Right lung (tissue), 10 donors: ENCODE results near the gene OR2L3. TPM values are rescaled to one million over a fixed set of nuclear protein-coding genes. Genes with fewer than 3 reads are reported as not detected.
"Not testable (repeated sequence)": the region's sequence is repeated elsewhere in the genome, so short reads cannot be mapped to it uniquely, and the experiment has no call there.

Experiments used
- DNase-seq, 2 donors: peaks; one replicate each; pipeline ENCODE4 v3.0.0-alpha.2; 2013
- long read RNA-seq, 8 donors: transcript quantifications; one replicate each; lab custom pipeline, GENCODE V29; 2026
- polyA plus RNA-seq, 5 donors: library from polyadenylated mRNA; unstranded; fragments of 120-200 nt; gene quantifications; one replicate each; pipeline versions ENCODE4 v1.2.1 to v1.2.3, GENCODE V29; 2013; ENCODE audit warnings: inconsistent platforms in 1 of 5, low replicate concordance in 1 of 5; ENCODE audit not compliant: insufficient read length in 5 of 5, insufficient read depth in 1 of 5

Gene OR2L3, protein sequence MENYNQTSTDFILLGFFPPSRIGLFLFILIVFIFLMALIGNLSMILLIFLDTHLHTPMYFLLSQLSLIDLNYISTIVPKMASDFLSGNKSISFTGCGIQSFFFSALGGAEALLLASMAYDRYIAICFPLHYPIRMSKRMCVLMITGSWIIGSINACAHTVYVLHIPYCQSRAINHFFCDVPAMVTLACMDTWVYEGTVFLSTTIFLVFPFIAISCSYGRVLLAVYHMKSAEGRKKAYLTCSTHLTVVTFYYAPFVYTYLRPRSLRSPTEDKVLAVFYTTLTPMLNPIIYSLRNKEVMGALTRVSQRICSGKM
- polyA plus RNA-seq: not detected
- long read RNA-seq, donor 1: 0 reads
- long read RNA-seq, donor 2: 0 reads
- long read RNA-seq, donor 3: 0 reads
- long read RNA-seq, donor 4: 0 reads
- long read RNA-seq, donor 5: 0 reads
- long read RNA-seq, donor 6: 0 reads
- long read RNA-seq, donor 7: 0 reads
- long read RNA-seq, donor 8: 0 reads

DNA sequence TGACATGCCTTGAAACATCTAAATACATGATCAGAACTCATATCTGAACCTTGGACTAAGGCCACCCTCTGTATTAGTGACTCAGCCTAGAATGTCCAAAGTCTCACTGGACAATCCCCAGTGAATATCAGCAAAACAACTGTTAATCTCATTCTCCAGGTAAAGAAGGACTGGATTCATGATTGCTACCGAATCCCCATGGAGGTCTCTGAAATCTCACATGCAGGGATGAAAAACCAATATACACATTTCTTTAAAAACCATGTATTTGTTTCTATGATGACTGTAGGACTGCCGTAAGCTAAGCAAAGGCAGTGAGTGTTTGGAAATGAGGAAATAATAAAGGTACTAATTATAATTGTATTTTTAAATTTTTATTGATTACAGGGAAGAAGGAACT is at the start of gene OR2L3:
Gene OR2L3 (plus strand): TSS at position 301 of the 400 bp plus-strand sequence. CDS start 13,846 bp downstream, outside the sequence.
- no peak for DNase-seq

DNA sequence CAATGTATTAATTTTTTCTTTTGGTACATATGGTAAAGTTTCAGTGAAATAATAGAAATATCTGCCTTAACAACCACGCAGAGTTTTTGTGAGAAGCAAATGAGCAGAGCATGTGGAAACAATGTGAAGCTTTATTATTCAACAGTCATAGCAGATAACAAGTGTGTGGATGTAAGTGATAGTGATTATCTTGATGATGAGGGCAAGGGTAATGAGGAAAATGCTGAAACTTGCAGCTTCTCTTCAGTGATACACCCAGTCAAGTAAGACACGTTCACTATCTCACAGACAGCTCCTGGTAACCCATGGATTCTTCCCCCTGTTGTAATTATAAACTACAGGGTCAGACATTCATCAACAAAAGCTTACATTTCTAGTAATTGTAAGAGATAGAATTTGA is 47.8 kb upstream of the OR2L3 start:
- no peak for DNase-seq

DNA sequence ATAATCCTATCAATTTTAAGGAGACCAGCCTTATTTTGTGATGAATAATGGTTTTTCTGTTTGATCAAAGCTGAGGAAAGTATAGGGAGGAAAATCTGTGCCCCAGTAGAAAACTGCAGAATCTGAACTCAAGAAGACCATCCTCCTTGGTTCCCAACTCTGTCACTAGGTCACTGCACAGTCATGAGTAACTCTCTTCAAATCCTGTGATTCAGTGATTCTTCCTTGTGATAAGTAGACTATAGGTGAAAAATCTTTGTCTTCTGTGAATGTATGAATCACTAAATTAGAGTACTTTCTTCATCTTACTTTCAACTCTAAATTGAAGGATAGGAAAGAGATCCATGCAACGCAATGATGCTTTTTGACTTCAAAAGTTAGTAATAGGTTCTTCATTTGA is 46.5 kb upstream of the OR2L3 start:
- DNase-seq: no peak

DNA sequence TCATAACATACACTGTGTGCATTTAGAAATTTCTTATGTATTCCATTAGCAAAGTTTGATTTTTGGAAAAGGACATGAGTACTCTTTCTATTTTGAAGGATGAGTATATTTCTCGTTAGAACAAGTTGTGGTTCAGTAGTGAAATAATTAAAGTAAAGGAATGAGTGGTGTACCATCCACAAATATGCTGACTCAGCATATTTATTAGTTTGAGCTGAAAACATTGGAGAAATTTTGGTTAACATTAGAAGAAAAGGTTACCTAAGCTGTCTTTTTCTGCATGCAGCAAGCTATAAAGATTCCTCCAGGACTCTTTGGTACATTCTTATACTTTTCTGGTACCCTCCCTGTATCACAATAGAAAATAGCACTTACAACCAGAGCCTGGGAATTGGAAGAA is 38.9 kb upstream of the OR2L3 start:
- DNase-seq: no peak

DNA sequence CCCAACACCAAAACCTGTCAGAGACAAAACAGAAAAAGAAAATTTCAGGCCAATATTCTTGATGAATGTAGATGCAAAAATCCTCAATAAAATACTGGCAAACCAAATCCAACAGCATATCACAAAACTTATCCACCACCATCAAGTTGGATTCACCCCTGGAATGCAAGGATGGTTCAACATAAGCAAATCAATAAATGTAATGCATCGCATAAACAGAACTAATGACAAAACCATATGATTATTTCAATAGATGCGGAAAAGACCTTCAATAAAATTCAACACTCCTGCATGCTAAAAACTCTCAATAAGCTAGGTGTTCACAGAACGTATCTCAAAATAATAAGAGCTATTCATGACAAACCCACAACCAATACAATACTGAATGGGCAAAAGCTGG is 37.0 kb upstream of the OR2L3 start:
- DNase-seq: no peak

DNA sequence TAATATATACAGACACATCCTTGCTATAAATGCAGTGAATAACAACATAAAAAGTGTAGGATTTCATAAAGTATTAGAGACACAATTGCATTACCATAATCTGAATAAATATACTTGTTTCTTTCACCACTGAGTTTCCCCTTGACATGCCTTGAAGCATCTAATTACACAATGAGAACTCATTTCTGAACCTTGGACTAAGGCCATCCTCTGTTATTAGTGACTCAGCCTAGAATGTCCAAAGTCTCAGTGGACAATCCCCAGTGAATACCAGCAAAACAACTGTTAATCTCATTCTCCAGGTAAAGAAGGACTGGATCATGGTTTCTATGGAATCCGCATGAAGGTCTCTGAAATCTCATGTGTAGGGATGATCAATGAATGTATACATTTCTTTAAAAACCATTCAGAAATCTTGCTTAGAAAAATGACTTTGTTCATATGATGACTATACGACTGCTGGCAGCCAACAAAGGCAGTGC is 33.4 kb upstream of the OR2L3 start, which contains the start of gene OR2L5:
Gene OR2L5 (plus strand): TSS at position 432 of the 482 bp plus-strand sequence. CDS start 8,288 bp downstream, outside the sequence.
- DNase-seq: no peak

DNA sequence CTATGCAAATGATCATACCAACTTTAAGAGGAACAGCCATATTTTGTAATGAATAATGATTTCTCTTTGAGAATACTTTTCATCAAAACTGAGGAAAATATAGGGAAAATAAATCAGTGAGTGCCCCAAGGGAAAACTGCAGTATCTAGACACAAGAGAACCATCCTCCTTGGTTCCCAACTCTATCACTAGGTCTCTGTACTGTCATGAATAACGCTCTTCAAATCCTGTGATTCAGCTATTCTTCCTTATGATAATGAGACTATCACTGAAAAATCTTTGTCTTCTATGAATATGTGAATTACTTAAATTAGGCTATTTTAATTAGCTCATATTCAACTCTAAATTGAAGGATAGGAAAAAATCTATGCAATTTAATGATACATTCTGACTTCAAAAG is 30.8 kb upstream of the OR2L3 start:
- DNase-seq: no peak

DNA sequence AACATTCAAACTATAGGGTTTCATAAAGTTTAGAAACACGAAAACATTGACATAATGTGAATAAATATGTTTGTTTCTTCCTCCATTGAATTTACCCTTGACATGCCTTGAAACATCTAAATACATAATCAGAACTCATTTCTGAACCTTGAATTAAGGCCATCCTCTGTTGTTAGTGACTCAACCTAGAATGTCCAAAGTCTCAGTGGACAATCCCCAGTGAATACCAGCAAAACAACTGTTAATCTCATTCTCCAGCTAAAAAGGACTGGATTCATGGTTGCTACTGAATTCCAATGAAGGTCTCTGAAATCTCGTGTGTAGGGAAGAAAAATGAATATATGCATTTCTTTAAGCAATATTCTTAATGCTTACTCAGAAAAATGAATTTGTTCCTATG is 16.9 kb upstream of the OR2L3 start, which contains the start of gene OR2L2:
Gene OR2L2 (plus strand): TSS at position 301 of the 400 bp plus-strand sequence. CDS start 8,198 bp downstream, outside the sequence.
- DNase-seq: no peak

DNA sequence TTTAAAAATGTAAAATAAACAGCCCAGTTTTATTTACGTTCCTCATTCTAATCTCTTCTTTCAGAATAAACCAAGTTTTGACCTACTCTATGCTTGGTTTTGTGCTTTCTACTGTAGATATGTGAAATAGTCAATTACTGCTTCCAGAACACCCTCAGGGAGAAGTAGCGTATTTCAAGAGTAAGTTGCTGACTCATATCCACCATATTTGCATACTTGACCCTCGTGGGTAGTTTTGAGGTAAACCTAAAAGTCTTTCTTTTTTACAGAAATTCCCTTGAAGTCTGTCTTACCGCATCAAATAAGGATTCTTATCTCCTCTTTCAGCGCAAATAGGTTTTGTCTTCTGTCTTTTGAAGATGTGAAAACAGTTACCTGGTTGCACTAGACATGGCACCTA is 1.4 kb upstream of the OR2L3 start:
- DNase-seq: no peak

DNA sequence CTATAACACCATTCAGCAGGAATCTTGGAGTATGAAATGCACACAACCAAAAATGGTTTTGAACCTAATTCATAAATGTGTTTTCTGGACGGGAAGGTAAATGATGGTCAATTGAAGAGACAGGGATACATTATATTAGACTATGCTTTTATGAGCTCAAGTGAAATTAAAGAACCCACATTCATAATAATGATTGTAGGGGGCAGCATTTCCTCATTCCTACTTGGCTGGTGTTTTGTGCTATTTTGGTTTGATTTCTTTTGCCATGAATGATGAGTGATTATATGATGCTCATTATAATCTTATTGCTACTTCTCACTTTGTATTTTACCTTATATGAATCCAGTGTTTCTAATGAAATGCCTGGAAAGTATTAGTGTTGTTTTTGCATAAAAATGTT is 372 bp downstream of the OR2L3 start:
- no peak for DNase-seq

DNA sequence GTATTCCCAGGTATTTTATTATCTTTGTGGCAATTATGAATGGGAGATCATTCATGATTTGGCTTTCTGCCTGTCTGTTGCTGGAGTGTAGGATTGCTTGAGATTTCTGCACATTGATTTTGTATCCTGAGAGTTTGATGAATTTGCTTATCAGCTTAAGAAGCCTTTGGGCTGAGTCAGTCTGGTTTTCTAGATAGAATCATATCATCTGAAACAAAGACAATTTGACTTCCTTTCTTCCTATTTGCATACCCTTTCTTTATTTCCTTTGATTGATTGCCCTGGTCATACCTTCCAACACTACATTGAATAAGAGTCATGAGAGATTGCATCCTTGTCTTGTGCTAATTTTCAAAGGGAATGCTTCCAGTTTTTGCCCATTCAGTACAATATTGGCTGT is 8.0 kb downstream of the OR2L3 start:
- DNase-seq: no peak

DNA sequence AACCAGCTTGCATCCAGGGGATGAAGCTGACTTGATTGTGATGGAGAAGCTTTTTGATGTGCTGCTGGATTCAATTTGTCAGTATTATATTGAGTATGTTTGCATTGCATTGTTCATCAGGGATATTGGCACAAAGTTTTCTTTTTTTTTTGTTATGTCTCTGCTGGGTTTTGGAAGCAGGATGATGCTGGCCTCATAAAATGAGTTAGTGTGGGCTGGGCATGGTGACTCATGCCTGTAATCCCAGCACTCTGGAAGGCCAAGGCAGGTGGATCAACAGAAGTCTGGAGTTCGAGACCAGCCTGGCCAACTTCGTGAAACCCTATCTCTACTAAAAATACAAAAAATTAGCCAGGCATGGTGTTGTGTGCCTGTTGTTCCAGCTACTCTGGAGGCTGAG is 8.6 kb downstream of the OR2L3 start:
- no peak for DNase-seq

DNA sequence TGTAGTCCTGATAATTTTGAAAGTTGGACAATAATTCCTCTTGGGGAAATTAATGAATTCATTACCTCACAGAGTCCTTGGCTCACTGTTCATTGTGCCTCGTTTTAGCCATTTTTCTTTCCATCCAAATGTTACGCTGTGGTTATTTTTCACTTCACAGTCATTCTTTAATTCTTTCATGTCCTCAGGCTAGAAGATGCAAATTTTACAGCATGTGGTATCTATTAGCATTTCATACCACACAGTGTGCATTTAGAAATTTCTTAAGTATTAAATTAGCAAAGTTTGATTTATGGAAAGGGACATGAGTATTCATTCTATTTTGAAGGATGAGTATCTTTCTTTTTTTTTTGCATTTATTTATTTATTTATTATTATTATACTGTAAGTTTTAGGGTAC is 18.4 kb downstream of the OR2L3 start:
- DNase-seq: no peak

DNA sequence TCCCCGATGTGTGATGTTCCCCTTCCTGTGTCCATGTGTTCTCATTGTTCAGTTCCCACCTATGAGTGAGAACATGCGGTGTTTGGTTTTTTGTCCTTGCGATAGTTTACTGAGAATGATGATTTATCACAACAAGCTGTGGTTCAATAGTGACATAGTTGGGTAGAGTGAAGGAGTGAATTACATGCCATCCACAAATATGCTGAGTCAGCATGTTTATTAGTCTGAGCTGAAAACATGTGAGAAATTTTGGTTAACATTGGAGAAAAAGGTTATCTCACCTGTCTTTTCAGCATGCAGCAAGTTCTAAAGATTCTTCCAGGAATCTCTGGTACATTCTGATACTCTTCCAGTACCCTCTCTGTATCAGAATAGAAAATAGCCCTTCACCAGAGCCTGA is 19.0 kb downstream of the OR2L3 start:
- no peak for DNase-seq

DNA sequence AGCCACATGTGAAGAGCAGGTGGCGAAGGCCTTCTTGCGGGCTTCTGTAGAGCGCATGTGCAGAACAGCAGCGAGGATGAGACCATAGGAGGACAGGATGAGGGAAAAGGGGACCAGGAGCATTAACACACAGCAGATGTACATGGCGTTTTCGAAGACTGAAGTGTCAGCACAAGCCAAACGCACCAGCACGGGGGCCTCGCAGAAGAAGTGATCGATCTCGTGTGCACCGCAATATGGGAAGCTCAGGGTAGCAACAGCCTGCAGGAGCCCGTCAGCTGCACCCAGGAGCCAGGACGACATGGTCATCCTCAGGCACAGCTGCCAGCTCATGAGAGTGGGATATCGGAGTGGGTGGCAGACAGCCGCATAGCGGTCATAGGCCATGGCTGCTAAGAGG is 37.2 kb downstream of the OR2L3 start:
- DNase-seq: not testable (repeated sequence)

DNA sequence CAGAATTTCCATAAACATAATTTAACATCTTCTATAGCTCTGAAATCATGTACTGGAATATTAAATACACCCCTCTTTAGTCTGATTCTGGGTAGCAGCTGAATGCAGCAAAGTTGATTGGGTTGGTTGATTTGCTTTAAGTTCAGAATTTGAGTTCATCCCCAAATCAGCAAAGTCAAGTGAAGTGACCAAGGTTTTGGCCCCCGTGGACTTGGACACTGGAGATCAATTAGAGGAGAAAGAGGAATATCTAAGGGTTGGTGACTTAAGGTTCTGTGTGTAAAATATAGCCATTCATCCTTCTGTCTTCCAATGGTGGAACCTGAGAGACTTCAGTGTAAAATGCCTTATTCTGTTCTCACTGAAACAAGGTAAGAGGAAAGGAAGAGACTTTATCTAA is 48.2 kb downstream of the OR2L3 start, which contains the start of gene OR2L13:
Gene OR2L13 (plus strand): TSS at position 301 of the 400 bp plus-strand sequence. CDS start 4,192 bp downstream, outside the sequence.
- DNase-seq: no peak

DNA sequence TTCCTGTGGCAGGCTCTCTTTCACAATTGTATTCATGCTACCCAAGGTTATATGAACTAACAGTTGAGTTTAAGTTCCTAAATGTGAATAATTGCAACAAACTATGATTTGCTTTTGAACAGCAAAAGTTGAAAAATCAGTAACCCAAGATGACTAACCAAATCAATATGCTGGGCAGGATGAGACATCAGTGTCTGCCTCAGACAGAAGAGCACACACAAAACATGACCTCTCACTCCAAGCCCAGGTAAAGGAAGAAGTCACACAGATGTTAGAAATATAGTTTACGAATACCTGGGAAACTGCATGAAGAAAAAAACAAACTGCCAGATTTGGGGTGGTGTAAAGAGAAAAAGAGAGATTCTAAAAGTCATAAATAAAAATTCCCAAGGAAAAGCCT is 51.9 kb downstream of the OR2L3 start:
- DNase-seq: no peak

DNA sequence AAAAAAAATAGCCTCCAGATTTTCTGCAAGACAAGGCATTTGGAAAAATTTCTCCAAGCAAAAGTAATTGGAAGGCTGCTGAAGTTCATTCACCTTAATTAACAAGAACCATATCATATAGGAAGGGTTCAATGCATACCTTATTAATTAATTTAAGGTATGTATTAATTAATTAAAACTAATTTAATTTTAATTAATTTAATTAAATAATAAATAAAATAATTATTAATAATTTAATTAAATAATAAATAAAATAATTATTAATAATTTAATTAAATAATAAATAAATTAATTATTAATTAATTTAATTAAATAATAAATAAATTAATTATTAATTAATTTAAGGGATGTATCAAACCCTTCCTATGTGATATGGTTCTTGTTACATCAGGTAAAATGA is 56.2 kb downstream of the OR2L3 start:
- DNase-seq: no peak

DNA sequence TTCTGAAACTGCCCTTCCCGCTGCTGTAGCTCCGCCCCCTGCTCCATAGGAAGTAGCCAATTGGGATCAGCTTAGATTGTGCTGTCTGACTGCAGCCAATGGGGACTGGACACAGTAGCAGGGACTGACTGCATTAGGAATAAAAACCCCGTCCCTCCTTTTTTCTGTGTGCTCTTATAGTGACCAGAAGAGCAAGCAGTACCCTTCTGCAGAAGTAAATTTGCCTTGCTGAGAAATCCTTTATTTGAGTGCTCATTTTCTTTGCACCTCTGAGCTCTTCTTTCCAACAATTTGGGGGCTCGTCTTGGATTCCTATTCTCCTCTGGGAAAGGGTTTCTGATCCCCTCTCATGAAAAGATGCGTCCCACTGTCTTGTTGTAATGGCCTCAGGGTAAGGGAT is 64.5 kb downstream of the OR2L3 start:
- no peak for DNase-seq
